ENCODE data around the gene EML5. TPM values are rescaled to one million over a fixed set of nuclear protein-coding genes. Genes with fewer than 3 reads are reported as not detected.

Gene EML5
- total RNA-seq, 1 experiment from 2014 or later, result 0.52 TPM

DNA sequence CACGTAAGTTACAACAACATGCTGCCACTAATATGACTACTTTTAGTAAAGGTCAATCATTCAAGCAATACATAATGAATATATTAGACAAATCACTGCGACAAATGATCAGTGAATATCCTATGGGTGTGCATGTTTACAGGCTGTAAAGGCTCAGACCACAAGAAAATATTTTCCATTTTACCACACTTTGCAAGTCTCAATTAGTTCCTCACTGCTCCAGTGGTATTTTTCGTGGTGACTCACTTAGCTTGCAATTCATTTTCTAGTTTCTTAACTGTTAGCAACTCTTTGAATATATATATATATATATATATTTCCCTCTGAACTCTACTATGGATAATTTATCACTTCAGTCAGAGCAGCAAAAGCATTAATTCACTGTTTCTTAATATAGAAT is 96.9 kb downstream of the EML5 start:
- H3K4me1 Mint-ChIP-seq (ENCODE audit: low read depth, unreplicated experiment), result no peaks in the 10 kb centered on the region
- DNase-seq, result no peak
- H3K27me3 Mint-ChIP-seq (ENCODE audit: unreplicated experiment), result no peaks in the 10 kb centered on the region
- no peaks in the 10 kb centered on the region for H3K9me3 Mint-ChIP-seq (ENCODE audit: low read depth, unreplicated experiment)
- H3K36me3 Mint-ChIP-seq (ENCODE audit: insufficient read depth, unreplicated experiment), result no peaks in the 10 kb centered on the region
- TF ChIP-seq, protein P1, sequence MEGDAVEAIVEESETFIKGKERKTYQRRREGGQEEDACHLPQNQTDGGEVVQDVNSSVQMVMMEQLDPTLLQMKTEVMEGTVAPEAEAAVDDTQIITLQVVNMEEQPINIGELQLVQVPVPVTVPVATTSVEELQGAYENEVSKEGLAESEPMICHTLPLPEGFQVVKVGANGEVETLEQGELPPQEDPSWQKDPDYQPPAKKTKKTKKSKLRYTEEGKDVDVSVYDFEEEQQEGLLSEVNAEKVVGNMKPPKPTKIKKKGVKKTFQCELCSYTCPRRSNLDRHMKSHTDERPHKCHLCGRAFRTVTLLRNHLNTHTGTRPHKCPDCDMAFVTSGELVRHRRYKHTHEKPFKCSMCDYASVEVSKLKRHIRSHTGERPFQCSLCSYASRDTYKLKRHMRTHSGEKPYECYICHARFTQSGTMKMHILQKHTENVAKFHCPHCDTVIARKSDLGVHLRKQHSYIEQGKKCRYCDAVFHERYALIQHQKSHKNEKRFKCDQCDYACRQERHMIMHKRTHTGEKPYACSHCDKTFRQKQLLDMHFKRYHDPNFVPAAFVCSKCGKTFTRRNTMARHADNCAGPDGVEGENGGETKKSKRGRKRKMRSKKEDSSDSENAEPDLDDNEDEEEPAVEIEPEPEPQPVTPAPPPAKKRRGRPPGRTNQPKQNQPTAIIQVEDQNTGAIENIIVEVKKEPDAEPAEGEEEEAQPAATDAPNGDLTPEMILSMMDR (IDR thresholded peaks at IDR 0.05; ENCODE audit: unreplicated experiment), result no peak
- intact Hi-C loops (cut with micrococcal nuclease; ENCODE audit: unreplicated experiment), result no loop called here
- no peak overlapping the region for H3K27ac Mint-ChIP-seq (ENCODE audit: unreplicated experiment)
- no TSS peak for BruUV-seq (replicated peaks)
- CTCF ChIA-PET, result interaction anchor here (1.0 kb wide), 1 partner anchor 316 kb away, joined by 3 read pairs; no protein-coding TSS in a partner anchor
- no peak overlapping the region for H3K4me3 Mint-ChIP-seq (ENCODE audit: low read depth, unreplicated experiment)

DNA sequence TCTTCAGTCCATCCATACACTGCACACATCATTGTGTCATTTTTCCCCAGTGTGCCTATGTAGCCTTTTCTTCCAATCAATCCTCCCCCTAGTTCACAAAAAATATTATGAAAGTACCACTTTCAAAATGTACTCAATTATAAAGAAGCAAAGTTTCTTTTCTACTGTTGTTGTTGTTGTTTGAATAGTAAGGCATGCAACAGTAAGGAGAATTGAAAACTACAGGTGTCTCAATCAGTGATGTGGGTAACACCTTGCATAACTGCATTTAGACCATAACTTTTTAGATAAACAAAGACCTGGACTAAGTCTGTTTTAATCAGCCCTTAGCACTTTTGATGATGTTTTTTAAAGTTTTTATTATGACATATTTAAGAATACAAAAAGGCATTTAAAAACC is 104.4 kb downstream of the EML5 start:
- intact Hi-C loops (cut with micrococcal nuclease; ENCODE audit: unreplicated experiment), result no loop called here
- no peak overlapping the region for H3K4me3 Mint-ChIP-seq (ENCODE audit: low read depth, unreplicated experiment)
- no TSS peak for BruUV-seq (replicated peaks)
- H3K27me3 Mint-ChIP-seq (ENCODE audit: unreplicated experiment), result no peaks in the 10 kb centered on the region
- DNase-seq, result no peak
- CTCF ChIA-PET, result no interaction called here
- H3K36me3 Mint-ChIP-seq (ENCODE audit: insufficient read depth, unreplicated experiment), result no peaks in the 10 kb centered on the region
- H3K9me3 Mint-ChIP-seq (ENCODE audit: low read depth, unreplicated experiment), result no peaks in the 10 kb centered on the region
- TF ChIP-seq, protein P1 (IDR thresholded peaks at IDR 0.05; ENCODE audit: unreplicated experiment), result no peak
- H3K27ac Mint-ChIP-seq (ENCODE audit: unreplicated experiment), result no peak overlapping the region
- H3K4me1 Mint-ChIP-seq (ENCODE audit: low read depth, unreplicated experiment), result no peaks in the 10 kb centered on the region

DNA sequence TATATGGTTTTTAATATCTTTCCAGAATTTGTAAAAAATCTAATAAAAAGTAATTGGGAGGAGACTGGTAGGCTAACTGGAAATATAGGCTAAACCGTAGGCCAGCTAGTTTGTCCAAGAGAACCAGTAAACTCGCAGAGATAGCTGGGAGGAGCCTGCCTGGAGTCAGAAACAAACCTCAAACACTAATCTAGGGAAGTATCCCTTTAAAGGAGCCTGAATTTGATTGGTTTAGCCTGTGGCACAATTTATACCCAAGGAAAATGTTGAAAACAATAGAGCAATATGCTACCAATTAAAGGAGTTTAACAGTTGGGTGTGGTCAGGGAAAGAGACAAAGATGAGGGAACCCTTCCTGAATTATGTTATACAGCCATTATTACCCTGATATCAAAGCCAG is 109.6 kb downstream of the EML5 start:
- DNase-seq, result no peak
- CTCF ChIA-PET, result interaction anchor here (0.6 kb wide), 1 partner anchor 15 kb away, joined by 7 read pairs; no protein-coding TSS in a partner anchor
- no peaks in the 10 kb centered on the region for H3K4me1 Mint-ChIP-seq (ENCODE audit: low read depth, unreplicated experiment)
- H3K27ac Mint-ChIP-seq (ENCODE audit: unreplicated experiment), result no peak overlapping the region
- BruUV-seq (replicated peaks), result no TSS peak
- H3K9me3 Mint-ChIP-seq (ENCODE audit: low read depth, unreplicated experiment), result no peaks in the 10 kb centered on the region
- TF ChIP-seq, protein P1 (IDR thresholded peaks at IDR 0.05; ENCODE audit: unreplicated experiment), result no peak
- no peaks in the 10 kb centered on the region for H3K36me3 Mint-ChIP-seq (ENCODE audit: insufficient read depth, unreplicated experiment)
- intact Hi-C loops (cut with micrococcal nuclease; ENCODE audit: unreplicated experiment), result no loop called here
- H3K27me3 Mint-ChIP-seq (ENCODE audit: unreplicated experiment), result no peaks in the 10 kb centered on the region
- no peak overlapping the region for H3K4me3 Mint-ChIP-seq (ENCODE audit: low read depth, unreplicated experiment)

DNA sequence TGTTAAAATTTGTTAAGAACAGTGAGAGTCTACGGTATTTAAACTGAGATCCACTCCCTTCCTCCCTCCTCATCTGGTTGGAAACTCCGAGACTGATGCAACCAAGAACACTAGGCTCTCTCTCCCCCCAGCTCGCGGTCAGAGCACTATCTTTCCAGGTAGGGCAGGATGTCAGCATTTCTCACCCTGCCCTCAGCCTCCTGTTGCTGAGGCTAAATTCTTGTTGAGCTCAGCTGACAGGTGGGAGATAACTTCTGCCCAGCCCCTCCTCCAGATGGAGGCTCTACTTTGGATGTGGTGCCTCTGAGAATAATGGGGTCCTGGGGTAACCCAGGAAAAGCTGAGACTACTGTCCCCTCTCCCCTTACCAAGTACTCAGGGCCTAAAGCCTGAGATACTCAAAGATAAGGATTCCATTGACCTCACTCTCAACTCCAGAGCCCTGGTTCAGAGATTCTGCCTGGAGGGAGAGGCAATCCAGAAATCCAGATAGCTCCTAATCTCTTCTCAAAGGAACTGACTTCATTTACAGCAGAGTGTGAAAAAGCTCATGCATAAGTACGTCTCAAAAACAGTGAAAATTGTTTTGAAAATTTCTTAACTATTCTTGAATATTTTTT is 110.1 kb downstream of the EML5 start:
- CTCF ChIA-PET, result interaction anchor here (0.6 to 0.7 kb wide), 2 partner anchors 15 to 469 kb away, joined by 4 to 7 read pairs; no protein-coding TSS in a partner anchor
- no peak overlapping the region for H3K27ac Mint-ChIP-seq (ENCODE audit: unreplicated experiment)
- intact Hi-C loops (cut with micrococcal nuclease; ENCODE audit: unreplicated experiment), result no loop called here
- H3K27me3 Mint-ChIP-seq (ENCODE audit: unreplicated experiment), result no peaks in the 10 kb centered on the region
- no peak for DNase-seq
- no TSS peak for BruUV-seq (replicated peaks)
- no peak overlapping the region for H3K4me3 Mint-ChIP-seq (ENCODE audit: low read depth, unreplicated experiment)
- no peaks in the 10 kb centered on the region for H3K36me3 Mint-ChIP-seq (ENCODE audit: insufficient read depth, unreplicated experiment)
- no peaks in the 10 kb centered on the region for H3K9me3 Mint-ChIP-seq (ENCODE audit: low read depth, unreplicated experiment)
- no peaks in the 10 kb centered on the region for H3K4me1 Mint-ChIP-seq (ENCODE audit: low read depth, unreplicated experiment)
- TF ChIP-seq, protein P1 (IDR thresholded peaks at IDR 0.05; ENCODE audit: unreplicated experiment), result no peak

Data from Calu3 (cell line).